GM06990 (cell line): ENCODE measurements around the gene SYPL1.
A peak's percentile ranks its signal among the peaks of the same experiment; 100 is the strongest.

Experiments used
- DNase-seq: peaks from one replicate; pipeline ENCODE4 v3.0.0-alpha.2; 2011; ENCODE audit not compliant: insufficient read length; ENCODE audit errors: extremely low read depth
- H3K27me3 ChIP-seq: replicated peaks from 2 replicates; pipeline ENCODE4 v1.6.0; 2011; ENCODE audit warnings: low read length; ENCODE audit not compliant: control insufficient read depth, insufficient read depth
- H3K36me3 ChIP-seq: 2 replicates; pipeline ENCODE4 v1.5.1; 2011; ENCODE audit warnings: low read length; ENCODE audit not compliant: control insufficient read depth, insufficient read depth
- H3K4me3 ChIP-seq: replicated peaks from 2 replicates; pipeline ENCODE4 v1.5.1; 2011; ENCODE audit warnings: low read depth, mild to moderate bottlenecking, control low read depth, low read length
- CTCF ChIP-seq: IDR thresholded peaks from 2 replicates; pipeline ENCODE4 v1.5.1; 2011; ENCODE audit warnings: low read length, control low read depth, mild to moderate bottlenecking, inconsistent platforms; ENCODE audit not compliant: insufficient read depth, poor library complexity, severe bottlenecking

The SYPL1 gene

GRCh38 chr7:106075937-106076336 is 36.2 kb downstream of the SYPL1 start:
- no peaks in the 10 kb centered on the region for H3K27me3 ChIP-seq
- no peak for TF ChIP-seq CTCF
- DNase-seq: no peak
- no peaks in the 10 kb centered on the region for H3K36me3 ChIP-seq
- no peak overlapping the region for H3K4me3 ChIP-seq

GRCh38 chr7:106074257-106074656 is 37.9 kb downstream of the SYPL1 start:
- no peak for TF ChIP-seq CTCF
- H3K36me3 ChIP-seq: no peaks in the 10 kb centered on the region
- peak; percentile 66 for DNase-seq
- no peak overlapping the region for H3K4me3 ChIP-seq
- no peaks in the 10 kb centered on the region for H3K27me3 ChIP-seq

- no peaks in the 10 kb centered on the region for H3K36me3 ChIP-seq
- no peak overlapping the region for H3K4me3 ChIP-seq
- no peaks in the 10 kb centered on the region for H3K27me3 ChIP-seq
- no peak for TF ChIP-seq CTCF
- DNase-seq: no peak
These were observed 38.4 kb downstream of the SYPL1 start for GRCh38 chr7:106073701-106074100.

GRCh38 chr7:106072715-106073091 is 39.4 kb downstream of the SYPL1 start:
- Histone ChIP-seq H3K36me3 (no peaks in the 10 kb centered on the region), H3K27me3 (no peaks in the 10 kb centered on the region)
- no peak for TF ChIP-seq CTCF

GRCh38 chr7:106071999-106072714 is 40.0 kb downstream of the SYPL1 start:
- DNase-seq: no peak
- no peak overlapping the region for H3K4me3 ChIP-seq
- no peak for TF ChIP-seq CTCF
- no peaks in the 10 kb centered on the region for H3K36me3 ChIP-seq
- H3K27me3 ChIP-seq: no peaks in the 10 kb centered on the region

More at GRCh38 chr7:106072715-106073091, 39.4 kb downstream of the SYPL1 start:
- DNase-seq: no peak
- H3K4me3 ChIP-seq: no peak overlapping the region
